GM19035 (cell line): Measurements from ENCODE around the gene ADCY10.
"Not testable (repeated sequence)": the region's sequence is repeated elsewhere in the genome, so short reads cannot be mapped to it uniquely, and the experiment has no call there.

Experiments used
- ATAC-seq: cut with Tn5 transposase; IDR thresholded peaks from one replicate; pipeline ENCODE4 v1.9.1; 2021; ENCODE audit not compliant: unreplicated experiment

Gene ADCY10

GRCh38 chr1:167860231-167860923 is 53.6 kb downstream of the ADCY10 start:
- no peak for ATAC-seq

GRCh38 chr1:167856711-167857418 is 57.1 kb downstream of the ADCY10 start:
- no peak for ATAC-seq

- ATAC-seq, result no peak
These were observed 59.8 kb downstream of the ADCY10 start for GRCh38 chr1:167854184-167854583.

DNA sequence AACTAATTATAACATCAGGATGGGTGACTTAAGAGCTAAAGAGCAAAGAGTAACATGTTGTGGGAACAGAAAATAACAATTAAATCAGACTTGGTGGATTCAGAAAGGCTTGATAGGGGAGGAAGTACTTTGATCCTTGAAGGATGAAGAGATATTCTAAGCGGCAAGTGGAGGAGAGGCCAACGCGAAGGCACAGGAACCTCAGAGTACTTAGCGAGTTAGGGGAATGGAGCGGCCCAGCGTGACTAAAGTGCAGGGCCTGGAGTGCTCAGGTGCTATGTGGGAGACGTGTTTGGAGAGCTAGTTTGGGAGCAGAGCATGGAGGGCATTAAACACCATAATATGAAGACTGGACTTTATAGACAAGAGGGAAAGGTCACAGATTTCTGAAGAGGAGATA is 64.3 kb downstream of the ADCY10 start:
- no peak for ATAC-seq

DNA sequence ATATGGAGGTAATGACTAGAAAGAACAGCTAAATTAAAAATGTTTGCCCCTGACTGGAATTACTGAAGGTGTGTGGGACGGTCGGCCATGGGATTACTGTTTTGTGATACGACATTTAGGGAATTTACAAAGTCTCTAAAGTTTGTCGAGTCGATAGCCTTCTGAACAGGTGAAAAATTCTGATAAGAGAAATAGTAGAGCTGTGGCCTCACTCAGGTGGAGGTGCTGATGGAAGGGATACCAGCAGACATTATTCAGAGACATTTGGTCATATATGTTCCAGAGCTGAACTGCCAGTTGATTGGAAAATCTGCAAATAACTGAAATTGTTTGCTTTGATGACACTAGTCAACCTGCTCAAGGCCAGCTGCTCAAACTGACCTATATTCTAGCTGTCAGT is 71.1 kb downstream of the ADCY10 start:
- ATAC-seq, result no peak

- no peak for ATAC-seq
These were observed 72.4 kb downstream of the ADCY10 start for GRCh38 chr1:167841530-167841929.

- no peak for ATAC-seq
These were observed 74.9 kb downstream of the ADCY10 start for GRCh38 chr1:167839009-167839408.

- ATAC-seq, result no peak
These were observed 76.6 kb downstream of the ADCY10 start for GRCh38 chr1:167837326-167837725.

DNA sequence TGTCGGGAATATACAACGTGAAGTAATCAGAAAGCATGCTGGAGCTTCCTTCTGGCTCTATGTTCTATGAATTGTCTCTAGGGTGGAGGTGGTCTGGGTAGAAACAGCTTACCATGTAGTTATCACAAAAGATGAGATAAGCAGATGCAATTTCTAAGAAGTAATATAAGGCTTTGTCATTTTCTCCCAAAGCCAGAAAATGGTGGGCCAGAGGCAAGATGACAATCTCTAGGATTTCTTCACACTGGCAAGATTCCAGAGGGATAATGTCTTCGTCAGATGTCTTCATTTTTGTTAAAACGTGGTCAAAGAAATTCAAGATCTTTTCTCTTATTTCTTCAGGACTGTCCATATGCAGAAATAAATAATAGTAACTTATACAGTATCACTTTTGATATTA is 77.7 kb downstream of the ADCY10 start:
- no peak for ATAC-seq

DNA sequence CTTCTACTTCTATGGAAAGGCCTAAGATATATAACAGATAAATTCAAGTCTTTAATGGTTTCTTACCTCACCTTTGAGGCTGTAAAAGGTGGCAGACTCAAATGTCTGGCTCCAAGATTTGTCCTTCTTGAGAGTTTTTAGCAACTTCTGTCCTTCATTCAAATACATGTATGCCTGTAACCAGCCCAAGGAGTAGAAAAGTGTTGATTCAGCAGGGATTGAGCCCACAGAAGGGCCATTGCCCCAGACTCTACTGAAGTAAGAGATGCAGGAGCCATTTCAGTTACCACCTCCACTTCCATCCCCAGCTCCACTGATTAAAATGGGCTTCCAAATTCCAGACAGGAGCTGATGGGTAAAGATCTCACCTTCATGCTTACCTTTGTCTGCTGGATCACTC is 80.0 kb downstream of the ADCY10 start:
- ATAC-seq, result no peak

DNA sequence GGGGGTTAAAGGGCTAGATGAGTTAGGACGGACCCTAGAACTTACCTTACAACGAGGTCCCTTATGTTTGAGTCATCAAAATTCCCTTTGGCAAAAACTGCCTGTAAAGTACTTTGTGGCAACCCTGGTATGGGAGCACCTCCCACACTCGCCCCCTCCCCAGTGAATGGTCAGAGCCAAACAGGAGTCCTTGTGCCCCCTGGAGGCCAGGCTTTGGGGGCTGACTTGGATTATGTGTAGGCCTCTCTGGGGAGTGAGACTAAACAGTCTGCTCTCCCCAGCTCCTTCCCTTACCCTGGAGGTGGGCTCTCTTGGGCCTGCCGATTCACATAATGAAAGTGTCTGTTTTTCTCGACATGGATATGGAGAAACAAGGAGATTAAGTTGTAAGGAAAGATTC is 81.2 kb downstream of the ADCY10 start:
- no peak for ATAC-seq

DNA sequence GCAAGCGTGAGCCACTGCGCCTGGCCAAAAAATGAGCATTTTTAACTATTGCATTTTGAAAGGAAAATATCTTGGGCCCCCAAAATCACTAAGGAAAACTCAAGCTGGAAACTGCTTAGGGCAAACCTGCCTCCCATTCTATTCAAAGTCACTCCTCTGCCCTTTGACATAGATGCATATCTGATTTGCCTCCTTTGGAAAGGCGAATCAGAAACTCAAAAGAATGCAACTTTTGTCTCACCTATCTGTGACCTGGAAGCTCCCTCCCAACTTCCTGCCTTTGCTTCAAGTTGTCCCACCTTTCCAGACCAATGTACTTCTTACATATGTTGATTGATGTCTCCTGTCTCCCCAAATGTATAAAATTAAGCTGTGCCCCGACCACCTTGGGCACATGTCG is 83.3 kb downstream of the ADCY10 start:
- ATAC-seq, result not testable (repeated sequence)

- ATAC-seq, result no peak
These were observed 84.1 kb downstream of the ADCY10 start for GRCh38 chr1:167829868-167830267.

DNA sequence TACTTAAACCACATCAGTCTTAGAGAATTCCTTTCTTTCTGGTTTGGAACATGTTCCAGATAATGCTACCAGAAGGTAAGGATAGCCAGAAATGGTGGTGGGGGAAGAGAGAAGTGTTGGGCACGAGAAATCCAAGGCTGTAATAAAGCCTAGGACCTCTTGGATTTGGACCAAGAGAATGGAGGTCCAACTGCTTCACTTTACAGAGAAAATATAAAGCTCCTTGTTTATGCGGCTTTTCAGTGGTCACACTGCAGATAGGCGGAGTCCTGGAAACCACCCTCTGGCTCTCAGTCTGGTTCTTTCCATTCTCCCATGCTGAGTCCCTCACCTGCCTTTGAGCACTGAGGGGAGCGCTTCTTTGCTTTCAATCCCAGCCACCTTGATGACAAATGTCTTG is 87.8 kb downstream of the ADCY10 start:
- no peak for ATAC-seq

DNA sequence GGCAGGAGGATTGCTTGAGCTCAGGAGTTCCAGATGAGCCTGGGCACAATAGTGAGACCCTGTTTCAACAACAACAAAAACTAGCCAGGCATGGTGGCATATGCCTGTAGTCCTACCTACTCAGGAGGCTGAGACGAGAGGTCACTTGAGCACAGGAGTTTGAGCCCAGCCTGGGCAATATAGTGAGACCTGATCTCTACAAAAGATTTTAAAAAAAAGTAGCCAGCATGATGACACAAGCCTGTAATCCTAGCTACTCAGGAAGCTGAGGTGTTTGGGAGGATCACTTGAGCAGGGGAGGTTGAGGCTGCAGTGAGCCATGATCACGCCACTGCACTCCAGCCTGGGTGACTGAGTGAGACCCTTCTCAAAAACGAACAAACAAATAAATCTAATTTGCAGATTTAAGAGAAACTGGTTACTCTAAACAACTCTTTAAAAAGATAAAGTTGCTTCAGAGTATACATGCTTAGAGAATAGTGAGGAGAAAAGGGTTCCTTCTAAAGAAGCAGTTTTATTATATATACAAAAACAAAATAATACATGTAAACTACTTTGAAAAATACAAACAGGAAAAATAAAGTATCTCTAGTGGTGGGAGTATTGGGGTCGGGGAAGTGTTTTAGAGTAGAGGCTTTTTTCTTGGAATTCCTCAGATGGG is 88.4 kb downstream of the ADCY10 start:
- no peak for ATAC-seq

GRCh38 chr1:167824163-167824794 is 89.7 kb downstream of the ADCY10 start:
- ATAC-seq, result no peak

DNA sequence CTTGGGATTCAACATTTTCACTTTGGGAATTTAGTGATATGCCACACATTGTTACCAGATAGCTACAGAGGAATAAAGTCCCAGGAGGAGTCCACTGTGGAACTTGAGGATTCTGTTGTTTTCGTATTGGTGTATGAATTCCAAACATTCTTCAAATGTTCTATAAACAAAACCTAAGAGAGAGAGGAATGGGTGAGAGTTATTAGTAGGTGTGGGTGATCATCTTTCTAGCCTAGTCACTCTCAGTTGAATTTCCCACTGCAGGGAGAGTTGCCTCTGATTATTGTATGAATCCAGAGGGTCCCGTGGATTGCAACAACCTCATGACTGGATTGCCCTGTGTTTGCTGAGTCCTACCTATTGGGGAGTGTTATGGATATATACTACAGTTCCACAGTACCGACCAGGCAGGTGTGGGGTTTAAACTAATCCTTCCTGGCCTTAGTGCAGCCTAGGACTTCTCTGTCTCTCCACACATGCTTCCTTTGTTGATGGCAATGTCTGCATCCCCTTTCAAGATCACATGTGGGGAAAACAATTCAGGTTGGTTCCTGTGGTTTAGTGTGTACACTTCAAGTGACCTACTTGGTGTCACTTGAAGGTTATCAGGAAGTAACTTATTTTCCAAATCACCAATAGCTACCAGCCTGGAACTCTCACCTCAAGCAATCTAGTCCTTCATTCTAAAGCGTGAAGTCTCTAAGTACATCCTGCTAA is 91.8 kb downstream of the ADCY10 start:
- ATAC-seq, result no peak

GRCh38 chr1:167821356-167821685 is 92.6 kb downstream of the ADCY10 start:
- ATAC-seq, result no peak

GRCh38 chr1:167820684-167821355 is 93.1 kb downstream of the ADCY10 start:
- ATAC-seq, result no peak

DNA sequence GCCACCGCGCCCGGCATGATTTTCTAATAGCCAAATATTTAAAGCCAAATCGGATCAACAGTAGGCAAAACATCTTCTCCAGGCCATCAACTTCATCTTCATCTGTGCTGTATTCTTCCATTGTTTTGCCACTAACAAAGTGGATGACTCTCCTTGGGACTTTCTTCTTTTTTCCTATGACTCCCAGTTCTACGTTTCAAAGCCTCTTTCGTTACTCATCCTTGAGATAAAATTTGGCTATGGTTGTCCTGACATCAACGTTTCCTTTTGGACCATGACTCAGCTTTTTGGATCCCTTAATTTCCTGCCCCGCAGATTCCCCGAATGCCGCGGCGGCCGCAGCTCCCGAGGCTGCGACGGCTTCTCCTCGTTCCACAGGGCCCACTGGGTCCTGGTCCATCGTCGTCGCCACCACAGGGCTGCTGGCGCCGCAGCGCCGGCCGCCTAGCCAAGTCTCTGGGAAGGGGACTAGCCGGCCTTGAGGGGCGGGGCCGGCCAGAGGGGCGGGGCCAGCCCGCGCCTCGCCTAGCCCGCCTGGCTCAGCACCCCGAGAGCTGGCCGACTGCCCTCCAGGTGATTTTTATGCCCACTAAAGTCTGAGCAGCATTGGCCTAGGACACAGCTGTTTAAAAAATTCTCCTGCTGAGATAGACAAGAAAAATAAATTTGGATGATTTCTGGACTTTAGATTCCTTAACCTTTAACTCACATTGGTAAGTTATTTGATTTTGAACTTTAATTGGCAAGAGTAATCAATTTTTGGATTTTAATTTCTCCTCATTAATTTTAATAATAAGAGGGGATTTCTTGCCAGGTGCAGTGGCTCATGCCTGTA is 93.9 kb downstream of the ADCY10 start:
- peak; percentile 85 for ATAC-seq
